ENCODE data around the gene C1orf116. TPM values are rescaled to one million over a fixed set of nuclear protein-coding genes. Genes with fewer than 3 reads are reported as not detected.

Gene C1orf116
- total RNA-seq, 1 donor from 2014 or later = 0.08 TPM

DNA sequence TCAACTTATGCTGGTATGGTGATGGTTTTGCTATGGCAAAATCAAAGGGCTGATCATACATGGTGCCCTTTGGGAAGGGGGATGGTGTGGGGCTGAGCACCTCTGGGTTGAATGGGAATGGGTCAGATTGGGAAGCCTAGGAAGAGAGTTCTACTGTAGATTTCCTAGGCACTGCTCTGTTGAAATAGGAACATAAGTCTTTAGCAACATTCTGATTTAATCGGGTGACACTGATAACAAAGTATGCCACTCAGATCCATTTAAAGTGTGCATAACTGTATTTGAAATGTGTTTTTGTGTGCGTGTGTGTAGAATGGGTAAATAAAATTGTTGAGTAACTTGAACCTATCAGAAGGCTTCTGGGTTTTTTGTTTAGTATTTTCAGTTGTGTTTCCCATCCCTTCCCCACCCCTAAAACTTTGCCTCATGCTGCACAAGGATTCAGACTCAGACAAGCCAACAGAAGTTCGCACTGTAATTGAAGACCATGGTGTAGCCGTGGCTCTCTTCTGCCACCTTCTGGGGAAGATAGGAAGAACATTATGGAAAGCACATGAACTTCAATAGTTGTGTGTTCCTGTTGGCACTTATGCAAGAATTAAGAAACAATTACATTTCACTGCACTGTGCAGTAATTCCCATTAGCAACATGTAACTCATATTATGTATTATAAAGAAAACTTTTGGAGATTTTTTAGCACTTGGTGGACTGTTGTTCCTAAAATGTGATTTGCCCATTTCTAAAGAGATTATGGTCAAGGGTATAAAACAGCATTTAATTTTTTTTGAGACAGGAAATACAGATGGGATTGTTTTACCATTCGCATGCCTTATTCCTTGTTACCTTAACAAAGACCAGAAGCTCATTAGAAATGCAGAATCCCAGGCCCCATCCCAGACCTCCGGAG lies 45.2 kb upstream of the C1orf116 start:
- Mint-ChIP-seq H3K4me3 (ENCODE audit: unreplicated experiment) (no peak overlapping the region), H3K9me3 (ENCODE audit: unreplicated experiment) (no peaks in the 10 kb centered on the region), H3K27ac (ENCODE audit: unreplicated experiment) (no peak overlapping the region), H3K27me3 (ENCODE audit: unreplicated experiment) (no peaks in the 10 kb centered on the region), H3K4me1 (ENCODE audit: unreplicated experiment) (no peaks in the 10 kb centered on the region), H3K36me3 (ENCODE audit: low read depth, unreplicated experiment) (no peaks in the 10 kb centered on the region)
- TF ChIP-seq, protein P1, sequence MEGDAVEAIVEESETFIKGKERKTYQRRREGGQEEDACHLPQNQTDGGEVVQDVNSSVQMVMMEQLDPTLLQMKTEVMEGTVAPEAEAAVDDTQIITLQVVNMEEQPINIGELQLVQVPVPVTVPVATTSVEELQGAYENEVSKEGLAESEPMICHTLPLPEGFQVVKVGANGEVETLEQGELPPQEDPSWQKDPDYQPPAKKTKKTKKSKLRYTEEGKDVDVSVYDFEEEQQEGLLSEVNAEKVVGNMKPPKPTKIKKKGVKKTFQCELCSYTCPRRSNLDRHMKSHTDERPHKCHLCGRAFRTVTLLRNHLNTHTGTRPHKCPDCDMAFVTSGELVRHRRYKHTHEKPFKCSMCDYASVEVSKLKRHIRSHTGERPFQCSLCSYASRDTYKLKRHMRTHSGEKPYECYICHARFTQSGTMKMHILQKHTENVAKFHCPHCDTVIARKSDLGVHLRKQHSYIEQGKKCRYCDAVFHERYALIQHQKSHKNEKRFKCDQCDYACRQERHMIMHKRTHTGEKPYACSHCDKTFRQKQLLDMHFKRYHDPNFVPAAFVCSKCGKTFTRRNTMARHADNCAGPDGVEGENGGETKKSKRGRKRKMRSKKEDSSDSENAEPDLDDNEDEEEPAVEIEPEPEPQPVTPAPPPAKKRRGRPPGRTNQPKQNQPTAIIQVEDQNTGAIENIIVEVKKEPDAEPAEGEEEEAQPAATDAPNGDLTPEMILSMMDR (IDR thresholded peaks at IDR 0.05; ENCODE audit: unreplicated experiment) = peak; percentile 75
- DNase-seq (ENCODE audit: low spot score) = peak; percentile 74

DNA sequence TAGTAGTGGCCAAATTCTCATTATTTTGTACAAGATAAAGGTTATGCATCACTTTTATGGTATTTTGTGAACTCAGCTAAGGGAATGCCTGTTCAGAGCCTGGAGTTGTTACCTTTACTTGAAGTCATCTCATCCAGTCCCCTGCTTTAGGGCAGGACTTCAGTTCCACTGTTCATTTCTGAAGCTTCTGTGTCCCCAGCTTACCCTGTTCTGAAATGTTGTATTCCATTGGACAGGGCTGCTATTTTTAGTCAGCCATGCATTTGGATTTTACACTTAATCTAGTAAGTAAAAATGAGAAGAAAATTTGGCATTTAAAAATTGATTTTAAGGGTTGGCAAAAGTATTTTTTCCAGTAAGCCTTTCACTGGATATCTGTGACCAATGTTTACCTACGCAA lies 44.5 kb upstream of the C1orf116 start:
- H3K9me3 Mint-ChIP-seq (ENCODE audit: unreplicated experiment) = no peaks in the 10 kb centered on the region
- DNase-seq (ENCODE audit: low spot score) = no peak
- no peak overlapping the region for H3K27ac Mint-ChIP-seq (ENCODE audit: unreplicated experiment)
- H3K4me1 Mint-ChIP-seq (ENCODE audit: unreplicated experiment) = no peaks in the 10 kb centered on the region
- TF ChIP-seq, protein P1 (IDR thresholded peaks at IDR 0.05; ENCODE audit: unreplicated experiment) = no peak
- no peaks in the 10 kb centered on the region for H3K27me3 Mint-ChIP-seq (ENCODE audit: unreplicated experiment)
- H3K4me3 Mint-ChIP-seq (ENCODE audit: unreplicated experiment) = no peak overlapping the region
- no peaks in the 10 kb centered on the region for H3K36me3 Mint-ChIP-seq (ENCODE audit: low read depth, unreplicated experiment)

DNA sequence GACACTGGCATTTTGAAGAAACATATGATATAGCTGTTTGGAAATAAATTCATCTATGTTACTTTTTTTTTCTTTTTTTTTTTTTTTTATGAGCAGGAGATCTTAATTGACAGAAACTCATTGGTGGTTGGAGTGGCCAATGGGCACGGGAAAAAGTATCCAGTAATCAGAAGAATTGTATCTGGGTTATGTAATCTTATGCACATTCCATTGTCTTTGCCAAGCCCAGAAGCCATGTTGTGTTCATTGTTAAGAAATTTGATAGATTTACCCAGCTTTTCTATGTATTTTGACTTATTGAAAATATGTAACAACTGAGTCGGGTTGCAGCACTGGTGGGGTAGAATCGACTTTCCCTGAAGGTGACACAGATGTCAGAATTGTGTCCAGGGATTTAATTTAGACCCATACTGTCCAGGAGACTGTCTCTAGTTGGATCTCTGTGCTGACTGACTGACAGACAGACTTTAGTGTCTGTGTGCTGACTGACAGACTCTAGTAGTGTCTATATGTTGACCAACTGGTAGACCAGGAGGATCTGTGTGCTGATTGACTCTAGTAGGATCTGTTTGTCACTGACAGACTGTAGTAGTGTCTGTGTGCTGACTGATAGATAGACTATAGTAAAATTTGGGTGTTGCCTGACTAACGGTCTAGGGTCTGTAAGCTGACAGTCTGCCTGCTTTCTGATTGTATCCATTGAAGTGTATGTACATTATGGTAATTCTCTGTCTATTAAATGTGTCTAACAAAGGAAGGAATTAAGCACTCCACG lies 43.8 kb upstream of the C1orf116 start:
- TF ChIP-seq, protein P1 (IDR thresholded peaks at IDR 0.05; ENCODE audit: unreplicated experiment) = no peak
- Mint-ChIP-seq H3K27me3 (ENCODE audit: unreplicated experiment) (no peaks in the 10 kb centered on the region), H3K36me3 (ENCODE audit: low read depth, unreplicated experiment) (no peaks in the 10 kb centered on the region), H3K9me3 (ENCODE audit: unreplicated experiment) (no peaks in the 10 kb centered on the region), H3K4me3 (ENCODE audit: unreplicated experiment) (no peak overlapping the region), H3K4me1 (ENCODE audit: unreplicated experiment) (no peaks in the 10 kb centered on the region), H3K27ac (ENCODE audit: unreplicated experiment) (no peak overlapping the region)
- DNase-seq (ENCODE audit: low spot score) = no peak

DNA sequence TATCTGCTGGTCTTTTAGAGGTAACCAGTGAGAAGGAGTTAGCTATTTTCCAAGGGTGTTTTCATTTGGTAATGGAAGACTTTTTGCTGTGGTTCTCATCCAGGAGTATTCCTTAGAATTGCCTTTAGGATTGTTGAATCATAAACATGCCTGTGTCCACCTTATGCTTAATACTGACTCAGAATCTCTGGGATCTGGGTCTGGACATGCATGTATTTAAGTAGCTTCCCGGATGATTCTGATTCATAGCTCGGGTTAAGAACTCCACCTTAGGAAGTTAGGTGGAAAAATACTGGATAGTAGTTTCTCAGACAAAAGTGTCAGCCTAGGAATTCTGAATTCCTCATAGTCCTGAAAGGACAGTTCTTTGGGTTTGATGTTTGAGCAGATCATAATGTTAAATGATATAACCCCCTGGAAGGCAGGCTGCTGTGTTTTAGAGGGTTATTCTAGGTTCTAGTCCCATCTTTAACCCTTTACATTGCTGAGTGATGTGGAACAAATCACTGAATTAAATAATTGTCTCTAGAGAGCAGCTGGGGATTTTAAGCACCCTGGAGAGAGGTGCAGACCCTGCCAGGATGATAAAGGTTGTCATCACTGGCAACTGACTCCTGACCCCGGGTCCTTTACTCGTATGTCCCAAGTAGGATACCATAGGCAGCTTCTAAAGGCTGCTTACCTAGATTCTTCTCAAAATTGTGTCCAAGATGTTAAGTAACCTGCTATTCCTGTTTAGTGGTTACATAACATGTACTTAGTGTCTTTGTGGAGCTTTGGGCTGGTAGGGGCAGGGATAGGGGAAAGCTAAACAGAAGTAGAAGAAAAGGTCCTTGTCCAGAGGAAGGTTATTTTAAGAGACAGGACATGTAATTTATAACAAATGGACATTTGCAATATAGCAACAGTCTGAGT lies 41.6 kb upstream of the C1orf116 start:
- H3K27ac Mint-ChIP-seq (ENCODE audit: unreplicated experiment) = no peak overlapping the region
- no peaks in the 10 kb centered on the region for H3K9me3 Mint-ChIP-seq (ENCODE audit: unreplicated experiment)
- DNase-seq (ENCODE audit: low spot score) = no peak
- H3K4me1 Mint-ChIP-seq (ENCODE audit: unreplicated experiment) = peaks cover 10% of the 10 kb centered on the region
- TF ChIP-seq, protein P1 (IDR thresholded peaks at IDR 0.05; ENCODE audit: unreplicated experiment) = no peak
- H3K4me3 Mint-ChIP-seq (ENCODE audit: unreplicated experiment) = no peak overlapping the region
- peaks cover under 1% of the 10 kb centered on the region for H3K27me3 Mint-ChIP-seq (ENCODE audit: unreplicated experiment)
- H3K36me3 Mint-ChIP-seq (ENCODE audit: low read depth, unreplicated experiment) = peaks cover 9% of the 10 kb centered on the region
